ENCODE results near the gene CACNA1C. TPM values are rescaled to one million over a fixed set of nuclear protein-coding genes. Genes with fewer than 3 reads are reported as not detected.

CACNA1C gene
- total RNA-seq, 2 experiments from 2014 or later = 0.69 to 1.4 TPM

DNA sequence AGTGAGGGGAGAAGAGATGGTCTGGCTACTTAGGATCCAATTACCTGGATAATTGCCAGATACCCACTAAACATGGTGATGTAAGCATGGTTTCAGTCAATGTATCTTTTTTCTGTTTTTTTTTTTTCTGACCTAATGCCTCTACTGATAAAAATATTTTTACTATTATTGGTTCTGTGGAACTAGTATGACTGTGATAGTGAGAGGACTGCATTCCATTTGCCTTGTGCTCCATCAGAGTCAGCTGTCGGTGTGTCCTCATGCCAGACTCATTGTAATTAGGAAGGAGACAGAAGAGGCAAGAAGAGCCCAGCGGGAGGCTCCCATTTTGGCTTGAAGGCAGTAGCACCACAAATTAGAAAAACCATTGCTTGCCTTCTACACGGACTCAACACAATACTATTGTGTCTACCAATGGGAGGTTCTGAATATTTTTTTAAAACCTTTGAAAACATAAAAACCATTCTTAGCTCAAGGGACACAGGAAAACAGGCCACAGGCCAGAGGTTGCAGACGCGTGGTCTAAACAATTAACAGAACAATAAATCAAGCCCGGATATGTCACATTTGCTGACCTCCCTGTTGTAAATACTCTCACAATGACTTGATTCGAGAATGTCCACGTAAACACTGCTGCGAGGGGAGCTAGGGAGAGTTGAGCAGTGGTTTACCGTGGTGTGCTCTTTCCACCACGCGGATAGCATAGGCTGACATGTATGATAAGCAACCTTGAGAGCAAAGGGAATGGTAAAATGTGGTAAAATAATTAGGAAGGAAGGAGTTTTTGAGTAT lies 35.0 kb upstream of the CACNA1C start:
- TF ChIP-seq, protein P1, sequence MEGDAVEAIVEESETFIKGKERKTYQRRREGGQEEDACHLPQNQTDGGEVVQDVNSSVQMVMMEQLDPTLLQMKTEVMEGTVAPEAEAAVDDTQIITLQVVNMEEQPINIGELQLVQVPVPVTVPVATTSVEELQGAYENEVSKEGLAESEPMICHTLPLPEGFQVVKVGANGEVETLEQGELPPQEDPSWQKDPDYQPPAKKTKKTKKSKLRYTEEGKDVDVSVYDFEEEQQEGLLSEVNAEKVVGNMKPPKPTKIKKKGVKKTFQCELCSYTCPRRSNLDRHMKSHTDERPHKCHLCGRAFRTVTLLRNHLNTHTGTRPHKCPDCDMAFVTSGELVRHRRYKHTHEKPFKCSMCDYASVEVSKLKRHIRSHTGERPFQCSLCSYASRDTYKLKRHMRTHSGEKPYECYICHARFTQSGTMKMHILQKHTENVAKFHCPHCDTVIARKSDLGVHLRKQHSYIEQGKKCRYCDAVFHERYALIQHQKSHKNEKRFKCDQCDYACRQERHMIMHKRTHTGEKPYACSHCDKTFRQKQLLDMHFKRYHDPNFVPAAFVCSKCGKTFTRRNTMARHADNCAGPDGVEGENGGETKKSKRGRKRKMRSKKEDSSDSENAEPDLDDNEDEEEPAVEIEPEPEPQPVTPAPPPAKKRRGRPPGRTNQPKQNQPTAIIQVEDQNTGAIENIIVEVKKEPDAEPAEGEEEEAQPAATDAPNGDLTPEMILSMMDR (conservative IDR thresholded peaks at IDR 0.05; ENCODE audit: low read length) = no peak
- TF ChIP-seq EZH2phosphoT487 (IDR thresholded peaks at IDR 0.05; ENCODE audit: borderline replicate concordance, low read depth, low read length) = no peak
- BruUV-seq (replicated peaks) = no TSS peak
- Histone ChIP-seq H3K4me2 (ENCODE audit: low read length) (no peak overlapping the region), H4K20me1 (ENCODE audit: insufficient read depth, low read length) (no peaks in the 10 kb centered on the region), H3K4me1 (ENCODE audit: insufficient read depth, low read length, poor library complexity, severe bottlenecking) (no peaks in the 10 kb centered on the region), H3K79me2 (ENCODE audit: insufficient read depth, low read depth, low read length) (no peaks in the 10 kb centered on the region), H3K36me3 (ENCODE audit: insufficient read depth, low read length) (no peaks in the 10 kb centered on the region), H2AFZ (ENCODE audit: low read length) (no peak overlapping the region), H3K9me3 (ENCODE audit: low read length) (no peaks in the 10 kb centered on the region), H3K9me2 (ENCODE audit: insufficient read depth, low read length) (no peaks in the 10 kb centered on the region), H3K27ac (ENCODE audit: low read depth, low read length, poor library complexity, severe bottlenecking) (no peak overlapping the region), H3K4me3 (ENCODE audit: low read depth, low read length, poor library complexity, severe bottlenecking) (no peak overlapping the region)
- POLR2A ChIA-PET = no interaction called here
- intact Hi-C loops (cut with micrococcal nuclease; ENCODE audit: unreplicated experiment) = no loop called here
- no peak for DNase-seq (ENCODE audit: low spot score)
- CTCF ChIA-PET (ENCODE audit: unreplicated experiment) = no interaction called here

DNA sequence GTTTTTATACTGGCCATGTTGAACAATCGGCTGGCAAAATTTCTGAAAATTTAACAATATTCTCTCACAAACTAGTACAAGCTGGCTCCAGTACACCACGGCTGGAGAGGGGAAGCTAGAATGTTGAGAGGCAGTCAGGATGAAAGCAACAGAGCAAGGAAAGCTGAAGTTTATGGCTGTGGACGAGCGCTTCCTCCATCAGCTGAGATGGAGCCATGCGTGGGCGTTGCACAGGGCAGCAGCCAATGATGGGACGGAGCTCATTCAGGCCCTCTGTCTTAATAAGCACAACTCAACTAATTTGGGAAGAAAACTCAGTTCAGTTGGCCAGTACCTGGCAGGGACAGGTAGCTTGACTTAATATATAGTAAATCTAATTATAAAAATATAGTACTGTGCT lies 34.4 kb upstream of the CACNA1C start:
- Histone ChIP-seq H3K36me3 (ENCODE audit: insufficient read depth, low read length) (no peaks in the 10 kb centered on the region), H3K4me2 (ENCODE audit: low read length) (no peak overlapping the region), H3K27ac (ENCODE audit: low read depth, low read length, poor library complexity, severe bottlenecking) (no peak overlapping the region), H4K20me1 (ENCODE audit: insufficient read depth, low read length) (no peaks in the 10 kb centered on the region), H2AFZ (ENCODE audit: low read length) (no peak overlapping the region), H3K4me1 (ENCODE audit: insufficient read depth, low read length, poor library complexity, severe bottlenecking) (no peaks in the 10 kb centered on the region), H3K9me3 (ENCODE audit: low read length) (no peaks in the 10 kb centered on the region), H3K9me2 (ENCODE audit: insufficient read depth, low read length) (no peaks in the 10 kb centered on the region), H3K4me3 (ENCODE audit: low read depth, low read length, poor library complexity, severe bottlenecking) (no peak overlapping the region), H3K79me2 (ENCODE audit: insufficient read depth, low read depth, low read length) (no peaks in the 10 kb centered on the region)
- BruUV-seq (replicated peaks) = no TSS peak
- ChIA-PET CTCF (ENCODE audit: unreplicated experiment) (no interaction called here), POLR2A (no interaction called here)
- TF ChIP-seq, protein P1 (conservative IDR thresholded peaks at IDR 0.05; ENCODE audit: low read length) = no peak
- TF ChIP-seq EZH2phosphoT487 (IDR thresholded peaks at IDR 0.05; ENCODE audit: borderline replicate concordance, low read depth, low read length) = no peak
- no peak for DNase-seq (ENCODE audit: low spot score)
- intact Hi-C loops (cut with micrococcal nuclease; ENCODE audit: unreplicated experiment) = no loop called here

DNA sequence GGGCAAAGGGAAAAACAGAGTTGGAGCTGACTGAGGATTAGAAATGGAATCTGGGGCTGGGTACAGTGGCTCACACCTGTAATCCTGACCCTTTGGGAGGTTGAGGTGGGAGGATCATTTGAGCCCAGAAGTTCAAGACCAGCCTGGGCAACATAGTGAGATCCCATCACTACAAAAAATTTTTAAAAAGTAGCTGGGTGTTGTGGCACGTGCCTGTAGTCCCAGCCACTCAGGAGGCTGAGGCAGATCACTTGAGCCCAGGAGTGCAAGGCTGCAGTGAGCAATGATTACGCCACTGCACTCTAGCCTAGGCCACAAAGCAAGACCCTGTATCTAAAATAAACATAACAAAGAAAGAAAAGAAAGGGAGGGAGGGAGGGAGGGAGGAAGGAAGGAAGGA lies 33.7 kb upstream of the CACNA1C start:
- ChIA-PET POLR2A (no interaction called here), CTCF (ENCODE audit: unreplicated experiment) (no interaction called here)
- no peaks in the 10 kb centered on the region for H4K20me1 ChIP-seq (ENCODE audit: insufficient read depth, low read length)
- H3K36me3 ChIP-seq (ENCODE audit: insufficient read depth, low read length) = no peaks in the 10 kb centered on the region
- no peak overlapping the region for H3K4me2 ChIP-seq (ENCODE audit: low read length)
- BruUV-seq (replicated peaks) = no TSS peak
- intact Hi-C loops (cut with micrococcal nuclease; ENCODE audit: unreplicated experiment) = no loop called here
- H3K4me1 ChIP-seq (ENCODE audit: insufficient read depth, low read length, poor library complexity, severe bottlenecking) = no peaks in the 10 kb centered on the region
- no peak overlapping the region for H3K4me3 ChIP-seq (ENCODE audit: low read depth, low read length, poor library complexity, severe bottlenecking)
- H3K9me2 ChIP-seq (ENCODE audit: insufficient read depth, low read length) = no peaks in the 10 kb centered on the region
- TF ChIP-seq, protein P1 (conservative IDR thresholded peaks at IDR 0.05; ENCODE audit: low read length) = no peak
- TF ChIP-seq EZH2phosphoT487 (IDR thresholded peaks at IDR 0.05; ENCODE audit: borderline replicate concordance, low read depth, low read length) = no peak
- no peak for DNase-seq (ENCODE audit: low spot score)
- H3K9me3 ChIP-seq (ENCODE audit: low read length) = no peaks in the 10 kb centered on the region
- no peaks in the 10 kb centered on the region for H3K79me2 ChIP-seq (ENCODE audit: insufficient read depth, low read depth, low read length)
- no peak overlapping the region for H2AFZ ChIP-seq (ENCODE audit: low read length)
- no peak overlapping the region for H3K27ac ChIP-seq (ENCODE audit: low read depth, low read length, poor library complexity, severe bottlenecking)
